Gastroesophageal sphincter (tissue), 4 donors: ENCODE measurements around the gene OR51G2. TPM values are rescaled to one million over a fixed set of nuclear protein-coding genes. Genes with fewer than 3 reads are reported as not detected.
"Not testable (repeated sequence)": the region's sequence is repeated elsewhere in the genome, so short reads cannot be mapped to it uniquely, and the experiment has no call there.

ENCODE experiments used
- ATAC-seq: fragments of 150-250 bp; one replicate; pipeline ENCODE4 v1.9.1; 2016; ENCODE audit warnings: mild to moderate bottlenecking, moderate library complexity
- H3K27ac ChIP-seq, 4 donors: fragments of 200-600 bp; sonication (generic) in 3 of 4; 1 replicate in 3 of 4; 2 replicates in 1 of 4; pipeline ENCODE4 v1.5.1; 2016 to 2019
- H3K27me3 ChIP-seq: fragments of 200-600 bp; sonication (generic); one replicate; pipeline ENCODE4 v1.5.1; 2019
- H3K36me3 ChIP-seq, 2 donors: fragments of 200-600 bp; sonication (generic); one replicate each; pipeline ENCODE4 v1.5.1; 2019; ENCODE audit warnings: control low read depth in 1 of 2
- H3K4me1 ChIP-seq, 3 donors: fragments of 200-600 bp; sonication (generic); 1 replicate in 2 of 3; 2 replicates in 1 of 3; pipeline ENCODE4 v1.5.1; 2016 to 2019; ENCODE audit warnings: control low read depth in 2 of 3
- H3K4me3 ChIP-seq, 2 donors: fragments of 200-600 bp; sonication (generic); one replicate each; pipeline ENCODE4 v1.5.1; 2019; ENCODE audit warnings: mild to moderate bottlenecking in 1 of 2, moderate library complexity in 1 of 2
- H3K9me3 ChIP-seq, 3 donors: fragments of 200-600 bp; sonication (generic); one replicate each; pipeline ENCODE4 v1.5.1; 2017 to 2019; ENCODE audit warnings: control low read depth in 2 of 3
- CTCF ChIP-seq, 4 experiments: fragments of 200-600 bp in 2 of 4; fragments of 450-650 bp in 2 of 4; sonication (generic) in 1 of 4; IDR thresholded peaks; one replicate each; pipeline ENCODE4 v1.5.1; 2017 to 2019; ENCODE audit warnings: antibody characterized with exemption in 4 of 4, mild to moderate bottlenecking in 2 of 4, moderate library complexity in 2 of 4
- EP300 ChIP-seq: sonication (generic); formaldehyde crosslinking; IDR thresholded peaks from one replicate; pipeline ENCODE4 v1.6.1; 2017; ENCODE audit warnings: antibody characterized with exemption, mild to moderate bottlenecking
- POLR2A ChIP-seq, 2 donors: fragments of 450-650 bp; IDR thresholded peaks; one replicate each; pipeline ENCODE4 v1.6.1; 2017; ENCODE audit warnings: antibody characterized with exemption in 2 of 2, mild to moderate bottlenecking in 2 of 2, moderate library complexity in 1 of 2
- POLR2AphosphoS5 ChIP-seq: sonication (generic); formaldehyde crosslinking; IDR thresholded peaks from one replicate; pipeline ENCODE4 v1.6.1; 2017; ENCODE audit warnings: antibody characterized with exemption
- WGBS, 2 donors: methylation state at CpG; one replicate each; pipeline ENCODE4 v1.1.5; 2018; ENCODE audit warnings: low coverage in 1 of 2; 5-methylcytosine and 5-hydroxymethylcytosine counted together
- total RNA-seq, 4 donors: library from RNA; depleted of rRNA; stranded (reverse); fragments of >200 nt; gene quantifications; one replicate each; pipeline ENCODE4 v1.1.0, GENCODE V29; 2016

The OR51G2 gene
- total RNA-seq, result not detected

GRCh38 chr11:4919250-4919649, at the start of gene OR51G2:
Gene OR51G2, minus strand, starts transcription at chr11:4919350. Its CDS starts 3,687 bp downstream, at chr11:4915663.
- no peaks in the 10 kb centered on the region for H3K4me1 ChIP-seq
- no peaks in the 10 kb centered on the region for H3K27me3 ChIP-seq
- H3K9me3 ChIP-seq, result no peaks in the 10 kb centered on the region
- TF ChIP-seq POLR2A (IDR thresholded peaks at IDR 0.05) (no peak), POLR2AphosphoS5 (no peak), CTCF (IDR thresholded peaks at IDR 0.05) (no peak), EP300 (no peak)
- H3K27ac ChIP-seq, result no peak within 1 kb of the TSS
- no peak within 1 kb of the TSS for H3K4me3 ChIP-seq
- WGBS, 2 donors, result 13 to 74% methylated on average over 1 to 4 of the region's 4 CpGs
- H3K36me3 ChIP-seq, result no peaks in the 10 kb centered on the region
- no peak for ATAC-seq

- Histone ChIP-seq H3K36me3 (no peaks in the 10 kb centered on the region), H3K27ac (no peak overlapping the region), H3K9me3 (no peaks in the 10 kb centered on the region), H3K4me3 (no peak overlapping the region), H3K4me1 (no peaks in the 10 kb centered on the region), H3K27me3 (no peaks in the 10 kb centered on the region)
- WGBS, 2 donors, result 25 to 33% methylated on average over 1 of the region's 1 CpG
- TF ChIP-seq POLR2AphosphoS5 (no peak), POLR2A (IDR thresholded peaks at IDR 0.05) (no peak), EP300 (no peak), CTCF (IDR thresholded peaks at IDR 0.05) (no peak)
- ATAC-seq, result no peak
Measured at GRCh38 chr11:4962816-4963215, 43.7 kb upstream of the OR51G2 start.

- no peak for TF ChIP-seq CTCF (IDR thresholded peaks at IDR 0.05)
- no peak for TF ChIP-seq POLR2AphosphoS5
- TF ChIP-seq EP300, result no peak
- TF ChIP-seq POLR2A (IDR thresholded peaks at IDR 0.05), result no peak
- no peak overlapping the region for H3K4me3 ChIP-seq
- WGBS, 2 donors, result 73 to 78% methylated on average over 3 of the region's 3 CpGs
Measured at GRCh38 chr11:4960877-4961276, 41.7 kb upstream of the OR51G2 start.

GRCh38 chr11:4957396-4957795, 38.2 kb upstream of the OR51G2 start:
- H3K4me3 ChIP-seq, result no peak overlapping the region
- no peak for TF ChIP-seq POLR2AphosphoS5
- TF ChIP-seq CTCF (IDR thresholded peaks at IDR 0.05), result no peak
- no peak for TF ChIP-seq EP300
- no peak for TF ChIP-seq POLR2A (IDR thresholded peaks at IDR 0.05)
- no peak overlapping the region for H3K27ac ChIP-seq
- 74 to 80% methylated on average over 4 of the region's 4 CpGs for WGBS, 2 donors
- H3K4me1 ChIP-seq, result no peaks in the 10 kb centered on the region
- ATAC-seq, result no peak
- no peaks in the 10 kb centered on the region for H3K27me3 ChIP-seq
- H3K36me3 ChIP-seq, result no peaks in the 10 kb centered on the region
- H3K9me3 ChIP-seq, result no peaks in the 10 kb centered on the region

More at GRCh38 chr11:4960877-4961276, 41.7 kb upstream of the OR51G2 start:
- Histone ChIP-seq H3K9me3 (no peaks in the 10 kb centered on the region), H3K27ac (no peak overlapping the region), H3K4me1 (no peaks in the 10 kb centered on the region), H3K36me3 (no peaks in the 10 kb centered on the region), H3K27me3 (no peaks in the 10 kb centered on the region)
- ATAC-seq, result no peak

- WGBS, 2 donors, result 62 to 83% methylated on average over 2 of the region's 2 CpGs
Measured at GRCh38 chr11:4955613-4956012, 36.5 kb upstream of the OR51G2 start, which contains the start of gene OR51A2. Gene OR51A2, minus strand, starts transcription at chr11:4955713. Its CDS starts 0 bp downstream, at chr11:4955713.

More at GRCh38 chr11:4955613-4956012, 36.5 kb upstream of the OR51G2 start, which contains the start of gene OR51A2:
- not testable (repeated sequence) for ATAC-seq, H3K27ac ChIP-seq, H3K36me3 ChIP-seq, H3K4me1 ChIP-seq, H3K4me3 ChIP-seq, H3K9me3 ChIP-seq, H3K27me3 ChIP-seq
